ENCODE data around the gene LHFPL2.
"Not testable (repeated sequence)": the region's sequence is repeated elsewhere in the genome, so short reads cannot be mapped to it uniquely, and the experiment has no call there.

The LHFPL2 gene

DNA sequence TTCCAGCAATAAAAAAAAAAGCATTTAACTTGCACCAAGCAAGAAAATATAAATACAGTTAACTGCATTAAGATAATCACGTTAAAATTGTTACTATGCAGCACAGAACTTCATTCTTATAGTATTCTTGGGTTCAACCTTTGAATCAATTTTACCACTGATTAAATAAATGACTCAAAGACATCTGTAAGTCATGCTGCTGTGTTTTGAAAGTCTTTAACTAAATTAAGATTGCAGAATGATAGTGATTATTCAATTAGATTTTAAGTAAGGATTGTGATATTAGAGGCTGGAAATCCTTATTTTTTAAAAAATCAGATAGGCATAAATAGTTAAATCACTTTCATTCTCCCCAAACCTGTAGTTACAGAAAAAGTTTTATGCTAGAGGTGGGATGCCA is 171.8 kb downstream of the LHFPL2 start:
- no peaks in the 10 kb centered on the region for H3K27me3 ChIP-seq (ENCODE audit: control insufficient read depth in 1 of 2, insufficient read depth in 2 of 2, low read length in 2 of 2)
- H3K9me3 ChIP-seq (ENCODE audit: low read length) = no peaks in the 10 kb centered on the region
- H3K9ac ChIP-seq (ENCODE audit: low read length) = no peak overlapping the region
- peaks cover 2% of the 10 kb centered on the region for H3K36me3 ChIP-seq (ENCODE audit: insufficient read depth, low read length)
- H3K4me3 ChIP-seq (ENCODE audit: low read depth in 1 of 2, low read length in 2 of 2) = no peak overlapping the region
- H3K4me1 ChIP-seq (ENCODE audit: insufficient read depth, low read length) = no peaks in the 10 kb centered on the region
- no peak overlapping the region for H3K27ac ChIP-seq (ENCODE audit: low read depth, low read length)

- no peaks in the 10 kb centered on the region for H3K4me1 ChIP-seq (ENCODE audit: insufficient read depth, low read length)
- no peak overlapping the region for H3K4me3 ChIP-seq (ENCODE audit: low read depth in 1 of 2, low read length in 2 of 2)
- no peak overlapping the region for H3K9ac ChIP-seq (ENCODE audit: low read length)
- H3K27ac ChIP-seq (ENCODE audit: low read depth, low read length) = no peak overlapping the region
- no peaks in the 10 kb centered on the region for H3K36me3 ChIP-seq (ENCODE audit: insufficient read depth, low read length)
- H3K27me3 ChIP-seq (ENCODE audit: control insufficient read depth in 1 of 2, insufficient read depth in 2 of 2, low read length in 2 of 2) = no peaks in the 10 kb centered on the region
- H3K9me3 ChIP-seq (ENCODE audit: low read length) = no peaks in the 10 kb centered on the region
These were observed 173.2 kb downstream of the LHFPL2 start for GRCh38 chr5:78475370-78475769.

GRCh38 chr5:78473751-78474150 is 174.8 kb downstream of the LHFPL2 start:
- H3K27ac ChIP-seq (ENCODE audit: low read depth, low read length) = no peak overlapping the region
- H3K36me3 ChIP-seq (ENCODE audit: insufficient read depth, low read length) = no peaks in the 10 kb centered on the region
- H3K9me3 ChIP-seq (ENCODE audit: low read length) = no peaks in the 10 kb centered on the region
- no peaks in the 10 kb centered on the region for H3K27me3 ChIP-seq (ENCODE audit: control insufficient read depth in 1 of 2, insufficient read depth in 2 of 2, low read length in 2 of 2)
- no peak overlapping the region for H3K9ac ChIP-seq (ENCODE audit: low read length)
- no peak overlapping the region for H3K4me3 ChIP-seq (ENCODE audit: low read depth in 1 of 2, low read length in 2 of 2)
- H3K4me1 ChIP-seq (ENCODE audit: insufficient read depth, low read length) = no peaks in the 10 kb centered on the region

DNA sequence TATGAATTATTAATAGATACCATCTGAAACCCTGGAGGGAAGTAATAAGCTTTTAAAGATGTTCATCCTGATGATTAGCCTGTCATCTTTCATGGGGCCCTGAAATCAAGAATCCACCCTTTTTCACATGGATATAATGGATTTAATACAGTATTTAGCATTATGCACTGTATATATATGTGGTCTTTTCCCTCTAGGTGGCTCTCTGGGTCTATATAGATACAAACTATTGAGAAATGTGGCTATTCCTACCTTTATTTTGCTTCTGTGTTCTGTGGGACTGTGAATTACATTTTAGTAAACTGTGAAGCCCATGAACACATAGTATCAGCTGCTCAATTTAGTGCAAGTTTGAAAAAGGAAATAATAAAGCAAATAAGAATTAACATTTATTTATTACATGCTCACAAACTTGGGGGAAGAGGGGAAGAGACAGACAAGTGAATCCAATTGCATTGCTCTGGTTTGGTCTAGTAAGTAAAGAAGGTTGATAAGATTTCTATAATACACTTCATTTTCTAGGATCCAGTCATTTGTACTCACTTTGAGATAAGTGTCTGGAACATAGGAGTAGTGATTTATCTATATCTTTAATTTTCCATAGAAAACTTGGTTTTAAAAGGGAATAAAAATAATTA is 176.0 kb downstream of the LHFPL2 start:
- no peak overlapping the region for H3K4me3 ChIP-seq (ENCODE audit: low read depth in 1 of 2, low read length in 2 of 2)
- no peak overlapping the region for H3K9ac ChIP-seq (ENCODE audit: low read length)
- H3K4me1 ChIP-seq (ENCODE audit: insufficient read depth, low read length) = no peaks in the 10 kb centered on the region
- no peak overlapping the region for H3K27ac ChIP-seq (ENCODE audit: low read depth, low read length)
- no peaks in the 10 kb centered on the region for H3K27me3 ChIP-seq (ENCODE audit: control insufficient read depth in 1 of 2, insufficient read depth in 2 of 2, low read length in 2 of 2)
- H3K36me3 ChIP-seq (ENCODE audit: insufficient read depth, low read length) = no peaks in the 10 kb centered on the region
- no peaks in the 10 kb centered on the region for H3K9me3 ChIP-seq (ENCODE audit: low read length)

GRCh38 chr5:78471896-78472295 is 176.7 kb downstream of the LHFPL2 start:
- Histone ChIP-seq H3K36me3 (ENCODE audit: insufficient read depth, low read length) (no peaks in the 10 kb centered on the region), H3K9me3 (ENCODE audit: low read length) (no peaks in the 10 kb centered on the region), H3K27ac (ENCODE audit: low read depth, low read length) (no peak overlapping the region), H3K9ac (ENCODE audit: low read length) (no peak overlapping the region), H3K27me3 (ENCODE audit: control insufficient read depth in 1 of 2, insufficient read depth in 2 of 2, low read length in 2 of 2) (no peaks in the 10 kb centered on the region), H3K4me1 (ENCODE audit: insufficient read depth, low read length) (no peaks in the 10 kb centered on the region), H3K4me3 (ENCODE audit: low read depth in 1 of 2, low read length in 2 of 2) (no peak overlapping the region)

DNA sequence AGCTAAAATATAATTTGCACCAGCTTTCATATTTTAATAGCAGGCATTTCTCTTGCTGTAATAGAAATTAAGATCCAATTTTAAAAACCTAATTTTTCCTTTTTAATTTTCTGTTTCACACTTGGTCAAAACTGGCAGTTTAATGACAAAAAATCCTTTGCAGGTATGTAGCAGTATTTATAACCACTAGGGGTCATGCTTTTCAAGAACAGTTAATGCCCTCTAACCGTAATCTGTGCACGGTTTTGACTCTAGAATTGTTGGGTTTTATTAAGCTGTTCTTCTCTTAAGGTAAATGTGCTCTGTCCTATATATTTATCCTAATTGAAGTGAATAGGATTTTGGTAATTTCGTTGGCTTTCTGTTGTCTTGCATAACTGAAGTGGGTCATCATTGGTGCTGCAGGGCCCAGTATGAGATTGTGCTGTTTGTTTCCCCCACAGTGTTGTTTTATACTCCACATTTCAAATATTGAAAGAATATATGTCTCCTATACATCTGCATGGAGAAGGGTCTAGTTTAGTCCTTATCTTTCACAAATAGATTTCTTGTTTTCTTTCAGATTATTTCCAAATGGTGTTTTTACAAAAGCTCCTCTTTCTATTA is 180.7 kb downstream of the LHFPL2 start:
- H3K27ac ChIP-seq (ENCODE audit: low read depth, low read length) = no peak overlapping the region
- H3K9ac ChIP-seq (ENCODE audit: low read length) = no peak overlapping the region
- H3K4me1 ChIP-seq (ENCODE audit: insufficient read depth, low read length) = no peaks in the 10 kb centered on the region
- H3K36me3 ChIP-seq (ENCODE audit: insufficient read depth, low read length) = peaks cover 10% of the 10 kb centered on the region
- H3K9me3 ChIP-seq (ENCODE audit: low read length) = no peaks in the 10 kb centered on the region
- no peak overlapping the region for H3K4me3 ChIP-seq (ENCODE audit: low read depth in 1 of 2, low read length in 2 of 2)
- H3K27me3 ChIP-seq (ENCODE audit: control insufficient read depth in 1 of 2, insufficient read depth in 2 of 2, low read length in 2 of 2) = no peaks in the 10 kb centered on the region

DNA sequence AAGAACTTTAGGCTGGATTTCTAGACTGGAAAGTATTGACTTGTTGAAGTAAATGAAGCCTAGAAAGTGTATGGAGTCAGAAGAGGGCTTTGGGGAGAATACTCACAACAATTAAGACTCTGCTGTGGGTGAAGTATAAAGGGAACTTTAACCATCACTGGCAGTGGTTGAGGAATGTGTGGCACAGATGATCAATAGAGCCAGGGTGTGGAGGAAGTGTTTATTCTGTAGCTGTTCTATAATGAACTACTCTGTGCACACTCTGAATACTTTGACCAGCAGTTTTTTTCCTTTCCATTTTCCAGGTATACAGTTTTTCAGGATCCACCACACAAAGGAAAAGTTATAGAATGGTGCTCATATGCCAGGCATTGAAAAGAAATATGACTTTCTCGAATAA is 181.4 kb downstream of the LHFPL2 start:
- H3K4me1 ChIP-seq (ENCODE audit: insufficient read depth, low read length) = no peaks in the 10 kb centered on the region
- H3K36me3 ChIP-seq (ENCODE audit: insufficient read depth, low read length) = peaks cover 10% of the 10 kb centered on the region
- H3K9me3 ChIP-seq (ENCODE audit: low read length) = no peaks in the 10 kb centered on the region
- H3K27me3 ChIP-seq (ENCODE audit: control insufficient read depth in 1 of 2, insufficient read depth in 2 of 2, low read length in 2 of 2) = no peaks in the 10 kb centered on the region
- H3K27ac ChIP-seq (ENCODE audit: low read depth, low read length) = no peak overlapping the region
- H3K9ac ChIP-seq (ENCODE audit: low read length) = no peak overlapping the region
- no peak overlapping the region for H3K4me3 ChIP-seq (ENCODE audit: low read depth in 1 of 2, low read length in 2 of 2)

DNA sequence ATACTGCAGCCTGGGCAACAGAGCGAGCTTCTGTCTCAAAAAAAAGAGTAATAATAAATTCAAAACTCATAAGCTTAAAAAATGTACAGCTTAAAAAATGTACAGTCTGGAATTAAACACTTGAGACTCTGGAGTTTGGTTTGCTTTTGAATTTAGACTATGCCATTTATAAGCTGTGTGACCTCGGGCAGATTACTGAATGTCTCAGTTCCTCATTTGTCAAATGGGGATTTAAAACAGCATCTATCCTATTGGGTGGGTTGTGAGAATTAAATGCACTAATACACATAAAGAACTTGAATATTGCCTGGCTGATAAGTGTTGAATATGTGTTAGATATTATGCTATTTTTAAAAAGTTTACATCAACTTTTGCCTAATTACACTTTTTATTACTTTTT is 189.7 kb downstream of the LHFPL2 start:
- H3K9ac ChIP-seq (ENCODE audit: low read length) = no peak overlapping the region
- no peak overlapping the region for H3K27ac ChIP-seq (ENCODE audit: low read depth, low read length)
- no peaks in the 10 kb centered on the region for H3K9me3 ChIP-seq (ENCODE audit: low read length)
- H3K36me3 ChIP-seq (ENCODE audit: insufficient read depth, low read length) = no peaks in the 10 kb centered on the region
- no peaks in the 10 kb centered on the region for H3K4me1 ChIP-seq (ENCODE audit: insufficient read depth, low read length)
- no peaks in the 10 kb centered on the region for H3K27me3 ChIP-seq (ENCODE audit: control insufficient read depth in 1 of 2, insufficient read depth in 2 of 2, low read length in 2 of 2)
- H3K4me3 ChIP-seq (ENCODE audit: low read depth in 1 of 2, low read length in 2 of 2) = no peak overlapping the region

- H3K27ac ChIP-seq (ENCODE audit: low read depth, low read length); H3K9me3 ChIP-seq (ENCODE audit: low read length); H3K36me3 ChIP-seq (ENCODE audit: insufficient read depth, low read length); H3K9ac ChIP-seq (ENCODE audit: low read length); H3K4me3 ChIP-seq (ENCODE audit: low read depth in 1 of 2, low read length in 2 of 2); H3K4me1 ChIP-seq (ENCODE audit: insufficient read depth, low read length); H3K27me3 ChIP-seq (ENCODE audit: control insufficient read depth in 1 of 2, insufficient read depth in 2 of 2, low read length in 2 of 2): not testable (repeated sequence)
These were observed 191.1 kb downstream of the LHFPL2 start for GRCh38 chr5:78457507-78457906.

- no peaks in the 10 kb centered on the region for H3K4me1 ChIP-seq (ENCODE audit: insufficient read depth, low read length)
- no peaks in the 10 kb centered on the region for H3K27me3 ChIP-seq (ENCODE audit: control insufficient read depth in 1 of 2, insufficient read depth in 2 of 2, low read length in 2 of 2)
- H3K9ac ChIP-seq (ENCODE audit: low read length) = no peak overlapping the region
- no peak overlapping the region for H3K27ac ChIP-seq (ENCODE audit: low read depth, low read length)
- H3K9me3 ChIP-seq (ENCODE audit: low read length) = no peaks in the 10 kb centered on the region
- H3K4me3 ChIP-seq (ENCODE audit: low read depth in 1 of 2, low read length in 2 of 2) = no peak overlapping the region
- H3K36me3 ChIP-seq (ENCODE audit: insufficient read depth, low read length) = no peaks in the 10 kb centered on the region
These were observed 199.5 kb downstream of the LHFPL2 start for GRCh38 chr5:78449103-78449502.

GRCh38 chr5:78447775-78448424 is 200.7 kb downstream of the LHFPL2 start:
- no peaks in the 10 kb centered on the region for H3K27me3 ChIP-seq (ENCODE audit: control insufficient read depth in 1 of 2, insufficient read depth in 2 of 2, low read length in 2 of 2)
- H3K27ac ChIP-seq (ENCODE audit: low read depth, low read length) = no peak overlapping the region
- no peak overlapping the region for H3K9ac ChIP-seq (ENCODE audit: low read length)
- no peaks in the 10 kb centered on the region for H3K36me3 ChIP-seq (ENCODE audit: insufficient read depth, low read length)
- no peaks in the 10 kb centered on the region for H3K4me1 ChIP-seq (ENCODE audit: insufficient read depth, low read length)
- no peaks in the 10 kb centered on the region for H3K9me3 ChIP-seq (ENCODE audit: low read length)
- no peak overlapping the region for H3K4me3 ChIP-seq (ENCODE audit: low read depth in 1 of 2, low read length in 2 of 2)

Data from muscle layer of colon (tissue), 2 donors.